Measurements from ENCODE around the gene TMEM53.
A peak's percentile ranks its signal among the peaks of the same experiment; 100 is the strongest.

Gene TMEM53

GRCh38 chr1:44604157-44604955 lies 69.9 kb downstream of the TMEM53 start:
- H3K27ac ChIP-seq (ENCODE audit: low read depth, low read length) = no peak overlapping the region
- no peak overlapping the region for H2BK120ac ChIP-seq (ENCODE audit: low read depth, low read length)
- no CpG with 5 or more reads among the region's 3 CpGs for WGBS (ENCODE audit: extremely low coverage, insufficient coverage, low lambda C conversion rate)
- H2AK5ac ChIP-seq (ENCODE audit: low read length) = no peak overlapping the region
- no peak overlapping the region for H3K9ac ChIP-seq (ENCODE audit: low read length)
- no peak overlapping the region for H4K5ac ChIP-seq (ENCODE audit: low read length)
- no peak overlapping the region for H2BK5ac ChIP-seq (ENCODE audit: low read length)
- no peak overlapping the region for H3K4me2 ChIP-seq (ENCODE audit: low read length)
- no peaks in the 10 kb centered on the region for H3K4me1 ChIP-seq (ENCODE audit: control insufficient read depth, low read depth, low read length)
- H3K79me2 ChIP-seq (ENCODE audit: control insufficient read depth, insufficient read depth, low read length) = no peaks in the 10 kb centered on the region
- no peak overlapping the region for H2BK15ac ChIP-seq (replicated peaks; ENCODE audit: low read depth)
- no peak overlapping the region for H3K56ac ChIP-seq (ENCODE audit: low read length)
- no peak overlapping the region for H3K4me3 ChIP-seq (ENCODE audit: low read length)
- peak overlapping the region; percentile 67 for H3K23ac ChIP-seq (ENCODE audit: low read length)
- no peaks in the 10 kb centered on the region for H3K36me3 ChIP-seq (ENCODE audit: control insufficient read depth, insufficient read depth, low read length)
- no peak overlapping the region for H4K8ac ChIP-seq (ENCODE audit: low read depth, low read length)
- DNase-seq = no peak
- no peaks in the 10 kb centered on the region for H3K27me3 ChIP-seq (ENCODE audit: insufficient read depth, low read length, poor library complexity)
- H3K18ac ChIP-seq (ENCODE audit: low read length) = no peak overlapping the region
- no peak overlapping the region for H3K4ac ChIP-seq (ENCODE audit: low read depth, low read length)
- no peaks in the 10 kb centered on the region for H3K79me1 ChIP-seq (ENCODE audit: low read length)

- Histone ChIP-seq H3K27ac (ENCODE audit: low read depth, low read length) (no peak overlapping the region), H3K4me3 (ENCODE audit: low read length) (no peak overlapping the region), H3K4me2 (ENCODE audit: low read length) (no peak overlapping the region), H2BK120ac (ENCODE audit: low read depth, low read length) (no peak overlapping the region), H4K5ac (ENCODE audit: low read length) (no peak overlapping the region), H3K4me1 (ENCODE audit: control insufficient read depth, low read depth, low read length) (no peaks in the 10 kb centered on the region), H3K4ac (ENCODE audit: low read depth, low read length) (no peak overlapping the region), H3K18ac (ENCODE audit: low read length) (no peak overlapping the region), H3K23ac (ENCODE audit: low read length) (no peak overlapping the region), H3K79me1 (ENCODE audit: low read length) (no peaks in the 10 kb centered on the region), H3K27me3 (ENCODE audit: insufficient read depth, low read length, poor library complexity) (no peaks in the 10 kb centered on the region), H3K36me3 (ENCODE audit: control insufficient read depth, insufficient read depth, low read length) (no peaks in the 10 kb centered on the region), H3K9ac (ENCODE audit: low read length) (no peak overlapping the region), H3K56ac (ENCODE audit: low read length) (no peak overlapping the region), H2BK5ac (ENCODE audit: low read length) (no peak overlapping the region), H3K79me2 (ENCODE audit: control insufficient read depth, insufficient read depth, low read length) (no peaks in the 10 kb centered on the region), H2BK15ac (replicated peaks; ENCODE audit: low read depth) (no peak overlapping the region), H4K8ac (ENCODE audit: low read depth, low read length) (no peak overlapping the region), H2AK5ac (ENCODE audit: low read length) (no peak overlapping the region)
- no CpG with 5 or more reads among the region's 4 CpGs for WGBS (ENCODE audit: extremely low coverage, insufficient coverage, low lambda C conversion rate)
- no peak for DNase-seq
These were observed 70.6 kb downstream of the TMEM53 start for GRCh38 chr1:44603718-44604117.

Small RNAs within 50 kb of the gene (small RNA-seq; reads per million reads assigned to genes)
- gene RNU5F-1 (ENCODE audit: insufficient read depth) = 15.4 reads per million, percentile 90 among the genes with 10 or more reads in this experiment
